GM12873 (cell line): ENCODE results near the gene ARHGEF25.

Source experiments
- TF ChIP-seq, protein P1 (sequence below): IDR thresholded peaks from 2 replicates; pipeline ENCODE4 v1.5.1; 2012; ENCODE audit warnings: low read depth, mild to moderate bottlenecking, moderate library complexity, low read length, control low read depth; ENCODE audit not compliant: insufficient read depth; ENCODE audit errors: missing control alignments

ARHGEF25 gene

DNA sequence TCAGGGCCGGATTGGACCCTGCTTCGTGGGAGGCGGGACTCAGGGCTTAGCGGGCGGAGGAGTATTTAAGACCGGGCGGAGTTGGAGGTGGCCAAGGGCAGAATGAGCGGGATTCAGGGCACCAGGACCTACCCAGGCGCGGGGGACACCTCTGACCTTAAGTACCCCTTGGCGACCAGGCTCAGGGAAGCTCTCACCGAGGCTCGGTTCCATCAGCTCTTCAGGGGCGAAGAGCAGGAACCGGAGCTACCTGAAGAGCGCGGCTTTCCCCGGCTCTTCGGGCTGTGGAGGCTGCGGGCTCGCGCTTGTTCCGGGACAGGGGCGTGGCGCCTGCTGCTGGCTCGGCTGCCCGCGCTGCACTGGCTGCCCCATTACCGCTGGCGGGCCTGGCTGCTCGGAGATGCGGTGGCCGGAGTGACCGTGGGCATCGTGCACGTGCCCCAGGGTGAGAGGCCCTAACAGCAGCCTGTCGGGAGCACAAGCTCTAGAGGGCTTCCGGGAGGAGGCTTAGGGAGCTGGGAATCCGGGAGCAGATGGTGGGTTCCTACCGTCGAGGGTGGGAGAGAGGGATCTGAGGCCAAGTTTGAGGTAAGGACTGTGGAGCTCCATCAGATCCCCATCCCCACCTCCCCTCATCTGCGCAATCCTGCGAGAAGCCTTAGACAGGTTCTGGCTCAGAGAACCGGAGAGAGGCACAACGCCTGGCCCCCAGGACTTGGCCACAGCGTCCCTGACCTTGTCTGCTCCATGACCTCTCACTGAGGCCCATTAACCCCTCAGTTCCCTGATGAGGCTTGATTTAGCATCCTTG is 8.4 kb downstream of the ARHGEF25 start:
- TF ChIP-seq, protein P1, sequence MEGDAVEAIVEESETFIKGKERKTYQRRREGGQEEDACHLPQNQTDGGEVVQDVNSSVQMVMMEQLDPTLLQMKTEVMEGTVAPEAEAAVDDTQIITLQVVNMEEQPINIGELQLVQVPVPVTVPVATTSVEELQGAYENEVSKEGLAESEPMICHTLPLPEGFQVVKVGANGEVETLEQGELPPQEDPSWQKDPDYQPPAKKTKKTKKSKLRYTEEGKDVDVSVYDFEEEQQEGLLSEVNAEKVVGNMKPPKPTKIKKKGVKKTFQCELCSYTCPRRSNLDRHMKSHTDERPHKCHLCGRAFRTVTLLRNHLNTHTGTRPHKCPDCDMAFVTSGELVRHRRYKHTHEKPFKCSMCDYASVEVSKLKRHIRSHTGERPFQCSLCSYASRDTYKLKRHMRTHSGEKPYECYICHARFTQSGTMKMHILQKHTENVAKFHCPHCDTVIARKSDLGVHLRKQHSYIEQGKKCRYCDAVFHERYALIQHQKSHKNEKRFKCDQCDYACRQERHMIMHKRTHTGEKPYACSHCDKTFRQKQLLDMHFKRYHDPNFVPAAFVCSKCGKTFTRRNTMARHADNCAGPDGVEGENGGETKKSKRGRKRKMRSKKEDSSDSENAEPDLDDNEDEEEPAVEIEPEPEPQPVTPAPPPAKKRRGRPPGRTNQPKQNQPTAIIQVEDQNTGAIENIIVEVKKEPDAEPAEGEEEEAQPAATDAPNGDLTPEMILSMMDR = no peak

GRCh38 chr12:57620245-57620935 is 9.2 kb downstream of the ARHGEF25 start:
- TF ChIP-seq, protein P1 = no peak

- TF ChIP-seq, protein P1 = no peak
Measured at GRCh38 chr12:57620936-57621496, 9.8 kb downstream of the ARHGEF25 start.

- TF ChIP-seq, protein P1 = peak; percentile 88
Measured at GRCh38 chr12:57621497-57622292, 10.5 kb downstream of the ARHGEF25 start.

DNA sequence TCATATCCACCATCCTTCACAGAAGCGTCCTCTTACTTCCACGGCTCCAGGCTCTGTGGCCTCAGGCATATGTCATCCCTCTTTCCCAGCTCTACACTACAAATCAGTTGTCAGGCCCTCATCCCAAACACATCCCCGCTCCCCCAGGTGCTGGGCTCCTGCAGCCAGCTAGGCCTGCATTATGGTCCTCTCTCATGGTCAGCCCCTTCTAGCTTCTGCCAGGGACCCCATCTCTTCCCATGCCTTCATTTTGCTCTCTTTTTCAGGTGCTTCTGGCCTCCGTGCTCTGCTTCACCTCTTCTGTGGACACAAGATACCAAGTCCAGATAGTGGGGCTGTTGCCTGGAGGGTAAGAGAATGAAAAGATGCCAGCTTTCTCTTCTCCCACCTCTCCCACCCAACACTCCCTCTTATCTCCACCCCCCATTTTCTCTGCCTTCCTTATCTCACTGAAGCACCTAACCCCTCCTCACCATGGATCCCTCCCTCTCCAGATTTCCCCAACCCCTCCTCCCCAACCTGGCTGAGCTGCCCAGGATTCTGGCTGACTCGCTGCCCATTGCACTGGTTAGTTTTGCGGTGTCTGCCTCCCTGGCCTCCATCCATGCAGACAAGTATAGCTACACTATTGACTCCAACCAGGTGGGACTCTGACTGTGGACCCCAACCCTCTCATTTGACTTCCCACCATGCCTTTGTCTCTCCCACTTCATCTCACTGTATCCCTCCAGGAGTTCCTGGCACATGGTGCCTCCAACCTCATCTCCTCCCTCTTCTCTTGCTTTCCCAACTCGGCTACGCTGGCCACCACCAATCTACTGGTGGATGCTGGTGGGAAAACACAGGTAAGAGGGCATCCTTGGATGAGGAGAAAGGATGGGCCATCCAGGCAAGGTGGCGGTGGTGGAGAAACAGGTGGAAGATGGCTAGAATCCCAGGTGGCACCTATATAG is 11.3 kb downstream of the ARHGEF25 start:
- TF ChIP-seq, protein P1 = no peak

GRCh38 chr12:57623385-57623784 is 12.2 kb downstream of the ARHGEF25 start:
- TF ChIP-seq, protein P1 = no peak
